DMS53 treated with DMSO at 0.1 percent for 48 hours (cell line): Measurements from ENCODE around the gene RHO.
"Not testable (repeated sequence)": the region's sequence is repeated elsewhere in the genome, so short reads cannot be mapped to it uniquely, and the experiment has no call there.

Source experiments
- DNase-seq: peaks from one replicate; lab custom pipeline; 2025; ENCODE audit not compliant: unreplicated experiment; lab: John Stamatoyannopoulos, UW

Gene RHO

DNA sequence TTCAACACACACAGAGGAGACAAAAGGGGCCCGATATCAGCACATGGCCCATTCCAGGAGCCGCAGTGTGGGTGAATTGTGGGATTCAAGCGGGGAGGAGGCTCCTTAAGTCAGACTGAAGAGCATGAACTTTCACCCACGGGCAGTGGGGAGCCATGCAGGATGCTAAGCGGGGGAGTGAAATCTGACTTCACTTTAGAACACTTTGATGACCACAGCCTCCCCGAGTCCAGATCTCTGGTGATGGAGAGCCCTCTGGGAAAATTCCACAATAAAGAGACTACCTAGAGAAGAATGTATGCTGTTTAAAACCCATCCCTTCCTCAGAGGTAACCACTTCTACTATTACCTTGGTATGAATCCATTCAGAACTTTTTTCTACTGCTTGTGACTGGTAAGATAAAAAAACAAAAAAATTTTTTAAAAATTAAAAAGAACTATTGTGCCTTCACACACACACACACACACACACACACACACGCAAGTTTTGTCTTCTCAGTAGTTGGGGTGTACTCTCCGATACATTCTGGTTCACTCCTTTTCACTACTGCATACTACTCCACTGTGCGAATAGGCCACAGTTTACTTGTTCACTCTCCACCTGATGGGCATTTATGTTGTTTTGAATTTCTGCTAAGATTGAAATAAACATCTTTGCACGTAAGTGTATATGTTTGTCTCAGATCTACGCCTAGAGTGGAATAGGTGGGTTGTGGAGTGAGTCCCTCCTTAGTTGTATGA is 12.5 kb downstream of the RHO start:
- DNase-seq: no peak

DNA sequence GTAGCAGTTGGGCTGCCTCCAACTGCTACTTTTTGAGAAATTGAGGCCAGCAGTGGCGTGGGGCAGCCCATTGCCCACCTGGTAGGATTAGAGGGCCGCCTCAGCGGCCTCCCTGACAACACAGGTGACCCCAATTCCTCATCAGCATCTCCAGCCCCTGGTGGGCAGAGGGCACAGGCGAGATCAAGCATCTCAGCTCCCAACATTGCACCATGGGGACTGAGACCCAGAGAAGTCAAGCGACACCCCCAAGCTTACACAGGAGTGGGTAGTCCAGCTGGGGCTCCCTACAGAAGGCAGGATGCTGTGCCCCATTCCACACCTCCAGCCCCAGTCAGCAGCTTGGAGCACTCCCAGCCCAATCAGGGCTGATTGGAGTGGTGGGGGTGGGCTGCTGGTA is 14.3 kb downstream of the RHO start:
- no peak for DNase-seq

DNA sequence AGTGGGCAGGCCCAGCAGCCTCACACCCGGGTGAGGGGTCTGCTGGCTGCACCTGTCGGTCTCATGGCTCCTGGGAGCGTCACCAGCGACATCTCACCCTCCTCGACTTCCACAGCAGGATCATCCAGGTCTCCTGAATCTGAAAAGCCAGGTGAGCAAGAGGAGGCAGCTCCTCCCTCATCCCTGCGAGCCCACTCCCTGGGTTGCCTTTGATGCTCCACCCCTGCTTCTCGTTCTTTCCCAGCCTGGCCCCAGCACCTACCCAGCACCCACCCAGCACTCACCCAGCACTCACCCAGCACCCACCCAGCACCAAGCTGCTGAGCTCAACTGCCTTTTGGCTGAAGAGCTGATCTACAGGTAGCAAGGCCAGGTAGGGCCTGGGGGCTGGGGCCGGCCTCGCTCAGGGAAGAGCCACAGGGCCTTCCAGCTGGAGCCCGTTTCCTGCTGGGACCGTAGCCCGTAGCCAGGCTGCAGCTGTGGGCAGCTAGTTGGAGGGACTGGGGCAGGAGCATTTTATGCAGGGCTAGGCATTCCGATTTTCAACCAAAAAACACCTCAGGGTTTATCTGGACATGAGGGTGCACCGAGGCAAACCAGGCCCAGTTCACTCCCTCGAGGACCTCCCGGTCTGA is 14.8 kb downstream of the RHO start, which contains the start of gene H1-8:
Gene H1-8 (plus strand): TSS at position 20 of the 635 bp plus-strand sequence. CDS start 44 bp downstream, at position 64.
- no peak for DNase-seq

DNA sequence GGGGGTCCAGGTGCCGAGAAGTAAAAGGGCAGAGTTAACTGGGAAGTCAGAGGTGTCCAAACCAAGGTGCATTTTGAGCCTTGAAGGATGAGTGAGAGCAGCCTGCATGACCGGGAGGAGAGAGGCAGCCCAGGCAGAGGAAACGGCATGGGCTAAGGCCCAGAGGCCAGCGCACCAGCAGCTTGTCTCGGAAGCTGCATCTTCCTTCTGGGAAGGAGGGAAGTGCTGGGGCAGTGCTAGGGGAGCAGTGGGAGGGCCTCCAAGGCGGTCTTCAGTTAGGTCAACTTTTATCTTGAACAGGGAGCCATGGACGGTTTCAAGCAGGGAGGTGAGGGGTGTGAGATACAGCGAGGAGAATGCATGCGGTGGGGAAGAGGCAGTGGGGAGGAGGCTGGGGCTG is 15.6 kb downstream of the RHO start:
- no peak for DNase-seq

DNA sequence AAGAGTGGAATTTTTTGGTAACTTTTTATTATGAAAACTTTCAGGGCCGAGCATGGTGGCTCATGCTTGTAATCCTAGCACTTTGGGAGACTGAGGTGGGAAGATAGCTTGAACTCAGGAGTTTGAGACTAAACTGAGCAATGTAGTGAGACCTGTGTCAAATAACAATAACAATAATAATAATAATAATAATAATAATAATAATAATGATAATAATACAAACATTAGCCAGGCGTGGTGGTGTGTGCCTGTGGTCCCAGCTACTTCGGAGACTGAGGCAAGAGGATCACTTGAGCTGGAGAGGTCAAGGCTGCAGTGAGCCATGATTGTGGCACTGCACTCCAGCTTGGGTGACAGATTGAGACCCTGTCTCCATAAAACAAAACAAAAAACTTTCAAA is 17.5 kb downstream of the RHO start:
- DNase-seq: not testable (repeated sequence)

DNA sequence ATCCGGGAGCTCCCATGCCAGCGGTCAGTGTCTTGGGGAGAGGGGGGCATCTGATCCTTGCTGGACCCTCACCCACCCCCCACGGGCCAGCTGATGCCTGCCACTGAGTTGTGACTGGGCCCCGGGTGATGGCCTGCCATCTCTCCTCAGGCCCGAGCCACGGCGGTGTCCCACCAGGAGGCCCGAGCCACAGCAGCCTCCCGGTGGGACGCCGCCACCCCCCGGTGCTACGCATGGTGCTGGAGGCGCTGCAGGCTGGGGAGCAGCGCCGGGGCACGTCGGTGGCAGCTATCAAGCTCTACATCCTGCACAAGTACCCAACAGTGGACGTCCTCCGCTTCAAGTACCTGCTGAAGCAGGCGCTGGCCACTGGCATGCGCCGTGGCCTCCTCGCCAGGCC is 18.8 kb downstream of the RHO start:
- DNase-seq: no peak

DNA sequence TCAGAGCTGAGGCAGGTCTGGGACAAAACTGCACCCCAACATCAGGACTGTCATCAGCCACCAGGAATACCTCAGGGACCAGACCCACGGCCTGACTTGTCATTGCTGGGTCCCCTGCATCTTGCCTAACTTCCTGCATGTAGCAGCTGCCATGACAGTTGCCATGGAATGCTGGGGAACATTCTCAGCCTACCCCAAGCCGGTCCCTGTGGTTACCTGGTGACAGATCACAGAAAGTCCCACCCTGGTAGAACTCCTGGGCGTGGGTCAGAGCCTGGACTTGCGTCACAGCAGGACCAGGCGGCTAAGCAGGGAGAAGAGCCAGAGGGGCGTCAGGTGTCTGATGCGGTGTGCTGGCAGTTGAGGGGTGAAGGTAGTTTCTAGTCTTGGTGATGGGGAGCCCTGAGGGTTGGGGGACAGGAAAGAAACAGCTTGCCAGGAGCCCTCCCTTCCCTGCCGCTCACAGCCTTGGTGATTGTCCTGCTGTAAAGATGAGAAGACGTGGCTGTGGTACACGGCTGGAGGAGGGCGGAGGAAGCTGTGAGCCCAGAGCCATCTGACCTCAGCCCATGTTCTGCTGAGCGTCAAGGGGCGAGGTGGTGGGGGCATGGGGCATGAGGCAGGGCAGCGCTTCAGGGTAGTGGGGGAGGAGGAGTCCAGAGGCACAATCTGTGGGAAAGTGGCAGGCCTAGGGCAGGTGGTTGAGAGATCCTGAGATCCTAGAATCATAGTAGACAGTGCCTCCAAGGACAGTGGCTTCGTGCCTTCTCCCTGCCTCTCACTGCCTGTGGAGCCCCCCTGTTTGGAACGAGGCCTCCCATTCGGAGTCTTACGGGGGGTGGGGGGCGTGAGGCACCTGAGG is 19.9 kb downstream of the RHO start:
- no peak for DNase-seq

DNA sequence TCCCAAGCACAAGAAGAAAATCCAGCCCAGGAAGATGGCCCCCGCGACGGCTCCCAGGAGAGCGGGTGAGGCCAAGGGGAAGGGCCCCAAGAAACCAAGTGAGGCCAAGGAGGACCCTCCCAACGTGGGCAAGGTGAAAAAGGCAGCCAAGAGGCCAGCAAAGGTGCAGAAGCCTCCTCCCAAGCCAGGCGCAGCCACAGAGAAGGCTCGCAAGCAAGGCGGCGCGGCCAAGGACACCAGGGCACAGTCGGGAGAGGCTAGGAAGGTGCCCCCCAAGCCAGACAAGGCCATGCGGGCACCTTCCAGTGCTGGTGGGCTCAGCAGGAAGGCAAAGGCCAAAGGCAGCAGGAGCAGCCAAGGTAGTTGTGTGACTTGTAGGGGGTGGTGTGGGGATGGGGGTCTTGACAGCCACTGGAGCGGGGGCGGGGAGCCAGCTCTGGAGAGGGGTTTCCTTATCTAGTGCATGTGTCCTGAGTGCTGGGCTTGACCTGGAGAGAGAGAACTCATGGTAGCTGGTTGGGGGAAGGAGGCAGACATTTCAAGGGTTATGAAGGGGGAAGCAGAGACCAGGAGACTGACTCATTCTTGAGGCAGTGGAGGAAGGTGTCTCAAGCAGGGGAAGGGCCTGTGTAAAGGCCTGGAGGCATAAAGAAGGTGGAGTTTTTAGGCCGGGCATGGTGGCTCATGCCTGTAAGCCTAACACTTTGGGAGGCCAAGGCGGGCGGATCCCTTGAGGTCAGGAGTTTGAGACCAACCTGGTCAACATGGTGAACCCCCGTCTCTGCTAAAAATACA is 20.8 kb downstream of the RHO start:
- DNase-seq: no peak

DNA sequence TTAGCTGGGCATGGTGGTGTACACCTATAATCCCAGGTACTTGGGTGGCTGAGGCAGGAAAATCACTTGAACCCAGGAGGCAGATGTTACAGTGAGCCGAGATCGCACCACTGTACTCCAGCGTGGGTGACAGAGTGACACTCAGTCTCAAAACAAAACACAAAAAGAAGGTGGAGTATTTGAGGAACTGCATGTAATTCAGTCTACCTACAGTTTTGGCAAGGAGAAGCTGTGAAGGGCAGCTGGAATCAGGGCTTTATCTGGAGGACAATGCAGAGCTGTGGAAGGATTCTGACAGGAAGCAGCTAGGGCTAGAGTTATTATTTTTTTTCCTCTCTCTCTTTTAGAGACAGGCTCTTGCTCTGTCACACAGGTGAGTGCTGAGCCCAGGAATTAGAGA is 21.4 kb downstream of the RHO start:
- no peak for DNase-seq

DNA sequence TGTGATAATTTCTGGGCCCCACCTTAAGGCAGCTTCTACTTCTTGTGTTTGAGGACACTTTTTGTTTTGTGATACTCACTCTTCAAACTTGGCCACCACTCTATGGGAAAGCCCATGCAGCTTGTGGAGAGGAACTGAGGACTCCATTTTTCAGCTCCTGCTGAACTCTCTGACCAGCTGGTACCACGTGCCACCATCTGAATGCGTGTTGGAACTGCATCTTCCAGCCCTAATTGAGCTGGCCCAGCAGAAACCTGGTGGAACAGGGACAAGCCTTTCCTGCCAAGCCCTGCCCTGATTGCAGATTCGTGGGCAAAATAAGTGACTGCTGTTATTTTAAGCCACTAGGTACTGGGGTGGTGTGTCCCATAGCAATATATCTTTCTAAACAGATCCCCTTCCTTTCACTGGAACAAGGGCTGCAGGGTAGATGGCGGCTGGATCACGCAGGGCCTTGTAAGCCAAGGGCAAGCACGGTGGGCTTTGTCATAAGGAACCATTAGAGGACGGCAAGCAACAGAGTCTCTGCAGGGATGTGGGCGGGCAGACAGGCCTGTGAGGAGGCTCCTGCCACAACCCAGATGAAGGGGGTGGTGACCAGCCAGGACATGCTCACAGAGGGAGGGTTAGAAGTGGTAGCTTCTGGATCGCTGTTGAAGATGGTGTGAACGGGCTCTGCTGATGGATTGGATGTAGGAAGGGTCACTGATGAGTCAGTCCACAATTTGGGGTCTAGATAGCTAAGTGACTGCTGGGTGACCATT is 24.0 kb downstream of the RHO start:
- no peak for DNase-seq

DNA sequence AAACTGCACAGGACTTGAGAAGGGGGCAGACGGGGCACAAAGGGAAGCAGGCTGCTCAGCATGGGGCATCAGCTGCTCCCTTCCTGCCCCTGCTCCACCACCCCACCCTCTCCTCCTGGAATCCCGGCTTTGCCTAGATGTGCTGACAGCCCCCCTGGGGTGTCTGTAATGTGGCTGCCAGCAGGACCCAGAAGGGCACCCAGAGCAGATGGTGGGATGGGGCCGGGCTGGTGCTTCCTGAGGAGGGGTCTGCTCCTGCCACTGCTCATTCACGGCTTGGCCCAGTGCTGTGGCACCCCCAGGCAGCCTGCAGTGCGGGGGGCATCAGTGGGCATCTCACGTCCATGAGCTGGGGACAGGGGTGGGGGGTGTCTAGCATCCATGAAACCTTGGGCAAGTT is 24.7 kb downstream of the RHO start:
- DNase-seq: no peak

DNA sequence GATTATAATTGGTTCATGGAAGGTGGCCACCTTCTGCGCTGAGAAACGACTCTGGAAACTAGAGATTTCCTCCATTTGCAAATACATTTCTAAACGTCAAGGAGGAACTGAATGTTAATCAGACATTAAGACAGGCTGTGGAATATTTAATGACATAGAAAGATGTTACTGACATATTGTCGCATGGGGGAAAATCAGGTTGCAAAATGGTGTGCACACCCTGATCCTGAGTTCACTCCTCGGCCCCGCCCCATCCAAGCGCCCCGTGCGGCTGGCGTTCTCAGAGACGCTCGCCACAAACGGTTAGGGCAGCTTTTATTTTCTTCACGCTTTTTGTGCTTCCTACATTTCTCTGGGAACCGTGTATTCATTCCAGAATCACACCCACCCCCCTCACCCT is 25.3 kb downstream of the RHO start:
- no peak for DNase-seq

DNA sequence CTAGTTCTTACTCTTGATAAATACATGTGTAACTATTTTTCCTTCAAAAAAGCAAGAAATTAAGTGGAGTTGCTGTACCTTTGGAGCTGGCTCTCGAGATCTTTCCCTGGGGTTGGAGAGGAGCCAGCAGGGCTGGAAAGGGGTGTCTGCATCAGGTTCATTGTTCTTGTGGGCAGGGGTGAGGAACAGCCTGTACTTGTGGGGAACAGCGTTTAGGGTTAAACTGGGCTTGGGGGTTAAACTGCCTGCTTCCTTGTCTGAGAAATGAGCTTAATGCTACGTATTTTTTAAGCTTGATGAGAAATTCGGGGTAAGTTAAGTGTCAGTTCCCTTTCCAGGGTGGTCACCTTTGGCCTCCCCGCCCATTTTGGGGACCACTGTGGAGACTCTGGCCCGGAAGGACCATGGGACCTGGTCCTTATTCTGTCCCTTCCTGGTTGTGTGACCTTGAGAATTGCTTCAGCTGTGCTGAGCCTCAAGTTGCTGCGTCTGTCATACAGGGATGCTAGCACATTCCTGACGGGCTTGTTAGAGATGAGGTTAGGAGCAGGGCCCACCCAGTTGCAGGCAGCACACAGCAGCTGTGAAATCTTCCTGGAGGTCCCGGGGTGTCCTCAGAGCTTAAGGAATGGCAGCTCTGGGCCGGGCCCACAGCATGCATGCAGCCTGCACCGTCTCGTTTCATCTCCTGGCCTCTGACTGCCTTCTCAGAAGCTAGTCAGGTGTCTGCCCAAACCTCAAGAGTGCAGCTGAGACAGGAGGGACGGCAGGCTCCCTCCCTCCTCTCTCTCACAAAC is 26.1 kb downstream of the RHO start:
- no peak for DNase-seq

DNA sequence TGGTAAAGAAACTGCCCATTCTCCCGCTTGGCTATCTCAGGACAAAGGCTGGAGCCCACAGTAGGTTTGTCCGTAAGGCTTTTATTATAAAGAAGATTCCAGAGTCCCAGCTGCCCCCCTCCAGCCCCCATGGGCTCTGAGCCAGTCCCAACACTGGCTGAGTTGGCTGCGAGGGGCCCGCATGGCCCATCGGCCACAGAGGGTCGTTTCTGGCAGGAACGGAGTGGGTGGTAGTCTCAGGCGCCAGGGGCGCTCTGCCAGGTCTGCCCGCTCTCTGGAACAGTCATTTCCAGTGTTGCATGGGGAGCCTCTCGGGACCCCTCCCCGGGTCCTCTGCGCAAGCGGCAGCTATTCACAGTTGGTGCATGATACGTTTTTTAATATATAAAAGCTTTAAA is 26.7 kb downstream of the RHO start:
- DNase-seq: no peak

DNA sequence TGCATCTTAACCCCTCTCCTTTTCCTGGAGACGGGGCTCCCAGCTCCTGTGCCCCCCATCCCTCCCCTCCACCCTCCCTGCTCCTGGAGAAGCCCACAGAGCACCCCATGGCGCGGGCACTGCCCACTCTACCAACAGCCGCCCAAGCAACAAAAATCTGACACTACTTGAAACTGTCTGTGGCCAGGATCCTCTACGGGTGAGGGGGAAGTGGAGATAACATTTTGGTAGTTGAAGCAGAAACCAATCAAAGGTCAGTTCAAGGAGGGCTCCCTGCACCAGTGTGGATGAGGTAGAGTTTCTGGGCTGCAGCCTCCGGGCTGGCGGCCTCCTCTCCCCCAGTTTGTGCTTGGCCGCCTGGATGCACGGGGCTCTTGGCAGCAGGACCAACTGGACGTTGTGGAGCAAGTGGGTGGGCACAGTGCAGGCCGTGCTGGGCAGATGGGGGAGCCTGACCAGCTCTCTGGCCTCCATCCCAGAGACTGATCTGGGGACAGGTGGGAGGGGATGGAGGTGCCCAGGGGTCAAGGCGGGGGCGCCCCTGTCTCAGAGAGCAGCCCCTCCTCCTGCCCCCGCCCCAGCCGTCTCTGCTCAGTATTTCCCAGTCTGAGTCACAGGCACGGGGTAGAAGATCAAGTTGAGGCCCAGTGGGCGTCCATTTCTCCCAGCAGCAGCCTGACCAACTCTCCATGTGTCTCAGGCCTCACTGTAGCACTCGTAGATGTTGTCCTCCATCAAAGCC is 27.3 kb downstream of the RHO start:
- DNase-seq: no peak

DNA sequence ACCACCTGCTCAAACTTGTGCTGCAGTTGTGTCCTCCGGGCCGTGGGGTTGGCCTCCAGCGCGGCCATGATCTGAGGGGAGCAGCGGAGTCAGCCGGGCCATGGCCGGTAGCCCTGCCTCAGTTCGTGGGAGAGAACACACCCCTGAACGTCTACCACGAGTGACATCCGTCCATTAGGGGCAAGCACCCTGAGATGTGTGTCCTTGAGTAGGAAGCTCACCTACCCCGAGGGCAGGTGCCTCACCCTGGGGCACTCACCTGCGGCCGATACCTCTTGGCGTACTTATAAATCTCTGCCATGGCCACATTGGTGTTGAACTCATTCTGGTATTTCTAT is 27.9 kb downstream of the RHO start:
- no peak for DNase-seq

DNA sequence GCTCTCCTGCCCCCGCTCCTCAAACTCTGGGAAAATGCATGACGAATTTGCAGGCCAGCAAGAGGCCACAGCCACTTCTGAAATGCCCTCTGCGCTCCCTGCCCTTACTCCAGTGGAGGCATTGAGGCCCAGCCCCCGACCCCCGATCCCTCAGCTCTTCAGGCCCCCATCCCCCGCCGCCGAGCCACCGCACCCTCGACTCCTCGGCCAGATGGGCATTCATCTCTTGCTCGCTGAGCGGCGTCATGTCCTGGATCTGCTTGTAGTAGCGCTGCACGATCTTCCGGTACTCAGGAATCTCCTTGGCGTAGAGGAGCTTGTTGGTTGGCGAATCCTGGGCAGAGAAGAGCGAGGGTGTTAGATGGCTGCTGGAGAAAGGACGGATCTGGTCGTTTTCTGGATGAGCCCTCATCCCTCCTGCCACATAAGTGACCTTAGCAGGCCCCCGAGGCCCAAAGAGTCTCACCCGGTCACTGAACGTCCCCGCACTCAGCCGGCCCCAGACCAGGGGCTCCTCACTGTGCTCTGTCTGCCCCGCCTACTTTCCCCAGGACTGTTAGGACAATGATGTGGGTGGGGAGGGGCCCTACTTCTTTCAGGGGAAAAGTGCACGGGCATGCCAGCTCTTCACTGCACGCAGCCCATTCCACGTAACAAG is 28.6 kb downstream of the RHO start:
- no peak for DNase-seq

DNA sequence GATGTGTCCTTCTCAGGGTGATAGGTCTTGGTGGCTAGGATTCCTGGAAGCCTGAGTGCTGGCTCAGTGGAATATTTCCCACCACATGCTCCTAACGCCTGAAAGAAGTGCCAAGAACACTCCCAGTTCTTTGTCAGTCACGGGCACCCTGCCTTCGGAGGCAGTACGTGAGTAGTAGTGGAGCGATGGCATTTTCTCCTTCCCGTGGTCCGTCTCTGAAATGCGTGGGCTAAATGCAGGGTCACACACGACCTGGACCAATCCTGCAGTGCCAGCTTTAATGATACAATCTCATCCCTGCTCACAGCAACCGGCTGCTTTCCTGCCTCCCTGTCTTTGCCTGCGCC is 29.1 kb downstream of the RHO start:
- DNase-seq: no peak
